NCI-H526 (cell line): ENCODE measurements around the gene ISOC1.

Source experiments
- DNase-seq, 2 experiments: peaks; one replicate each; lab custom pipeline; 2025; lab: John Stamatoyannopoulos, UW

The ISOC1 gene

DNA sequence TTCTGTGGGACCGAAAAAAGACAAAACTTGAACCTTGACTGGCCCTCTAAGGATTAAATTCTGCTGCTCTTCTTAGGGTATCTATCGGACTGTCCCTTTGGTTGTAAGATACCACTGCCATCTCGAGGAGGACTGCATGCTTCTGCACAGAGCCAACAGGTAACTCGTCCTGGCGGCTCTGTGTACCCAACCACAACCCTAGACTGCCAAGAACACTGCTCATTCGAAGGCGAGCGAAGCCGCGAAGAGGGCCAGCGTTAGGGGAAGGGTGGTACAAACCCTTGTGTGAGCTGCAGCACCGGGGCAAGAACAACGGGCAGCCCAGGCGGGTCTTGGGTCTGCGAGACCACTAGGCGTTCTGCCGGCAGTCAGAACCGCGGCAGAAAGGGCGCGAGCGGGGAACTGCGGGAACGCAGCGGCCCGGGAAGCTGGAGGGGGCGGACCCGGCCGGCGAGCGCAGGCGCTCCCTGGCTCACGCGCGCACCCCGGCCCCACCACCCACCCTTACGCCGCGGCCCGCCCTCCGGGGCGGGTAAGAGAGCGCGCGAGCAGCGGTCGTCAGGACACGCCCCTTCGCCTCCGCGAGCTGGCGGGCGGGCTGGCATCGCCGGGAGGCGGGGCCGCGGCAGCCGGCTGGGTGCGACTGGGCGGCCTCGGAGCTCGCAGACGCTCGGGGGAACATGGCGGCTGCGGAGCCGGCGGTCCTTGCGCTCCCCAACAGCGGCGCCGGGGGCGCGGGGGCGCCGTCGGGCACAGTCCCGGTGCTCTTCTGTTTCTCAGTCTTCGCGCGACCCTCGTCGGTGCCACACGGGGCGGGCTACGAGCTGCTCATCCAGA lies at the start of gene ISOC1:
Gene ISOC1, plus strand, starts transcription at position 663 of the 837 bp plus-strand sequence. Its CDS starts 18 bp downstream, at position 681.
- peak; percentile 77 to 92 for DNase-seq

DNA sequence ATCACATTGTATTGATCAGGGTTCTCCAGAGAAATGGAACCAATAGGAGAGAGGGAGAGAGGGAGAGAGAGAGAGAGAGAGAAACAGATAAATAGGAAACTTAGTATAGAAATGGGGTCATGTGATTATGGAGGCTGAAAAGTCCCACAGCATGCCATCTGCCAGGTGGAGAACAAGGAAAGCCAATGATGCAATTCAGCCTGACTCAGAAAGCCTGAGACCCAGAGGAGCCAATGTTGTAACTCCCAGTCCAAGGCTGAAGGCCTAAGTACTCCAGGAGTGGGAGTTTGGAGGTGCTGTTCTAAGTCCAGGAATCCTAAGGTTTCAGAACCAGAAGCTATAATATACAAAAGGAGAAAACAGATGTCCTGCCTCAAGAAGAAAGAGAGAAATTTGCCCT lies 48.4 kb upstream of the ISOC1 start:
- no peak for DNase-seq

GRCh38 chr5:129048509-129048908 lies 46.0 kb upstream of the ISOC1 start:
- DNase-seq = no peak

DNA sequence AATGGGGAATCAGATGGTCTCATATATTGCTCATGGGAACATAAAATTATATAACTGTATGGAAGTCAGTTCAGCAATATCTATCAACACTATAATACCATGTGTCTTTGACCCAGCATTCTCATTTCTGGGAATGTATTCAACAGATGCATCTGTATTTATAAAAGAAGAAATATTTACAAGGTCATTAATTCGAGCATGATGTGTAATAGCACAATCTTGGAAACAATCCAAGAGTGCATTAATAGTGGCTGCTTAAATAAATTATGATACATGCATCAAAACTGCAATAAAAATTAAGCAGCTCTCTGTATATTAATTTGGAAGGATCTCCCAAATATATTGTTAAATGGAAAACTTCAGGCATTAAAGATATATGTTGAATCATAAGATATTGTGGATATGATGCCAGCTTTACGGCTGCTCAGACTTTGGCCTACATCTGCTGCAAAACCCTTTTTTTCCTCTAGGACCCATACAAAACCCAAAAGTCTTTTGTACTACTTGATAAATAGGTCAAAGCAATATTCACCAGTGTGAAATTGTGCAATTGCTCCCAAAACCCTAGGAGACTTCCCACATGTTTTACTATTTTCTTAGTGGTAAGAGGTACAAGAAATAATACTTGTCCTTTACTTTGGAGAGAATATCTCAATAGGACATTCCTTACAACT lies 45.3 kb upstream of the ISOC1 start:
- no peak for DNase-seq

GRCh38 chr5:129051283-129051682 lies 43.3 kb upstream of the ISOC1 start:
- peak; percentile 22 to 29 for DNase-seq

DNA sequence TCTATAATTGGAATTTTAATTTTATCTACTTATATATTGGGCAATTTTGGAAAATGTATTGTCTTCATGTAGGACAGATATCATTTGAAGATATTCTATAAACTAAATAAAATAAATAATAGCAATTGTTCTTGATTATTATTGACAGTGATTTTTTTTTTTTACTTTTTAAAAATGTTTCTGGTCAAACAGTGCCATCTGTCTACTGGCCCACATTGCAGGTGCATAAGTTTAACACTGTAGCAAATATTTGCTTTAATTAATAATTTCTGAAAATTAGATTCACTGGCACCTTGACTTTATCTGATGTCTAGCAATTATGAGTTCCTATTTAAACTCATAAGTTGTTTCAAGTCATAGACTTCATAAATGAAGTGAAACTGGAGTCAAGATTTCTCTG lies 41.1 kb upstream of the ISOC1 start:
- DNase-seq = no peak

DNA sequence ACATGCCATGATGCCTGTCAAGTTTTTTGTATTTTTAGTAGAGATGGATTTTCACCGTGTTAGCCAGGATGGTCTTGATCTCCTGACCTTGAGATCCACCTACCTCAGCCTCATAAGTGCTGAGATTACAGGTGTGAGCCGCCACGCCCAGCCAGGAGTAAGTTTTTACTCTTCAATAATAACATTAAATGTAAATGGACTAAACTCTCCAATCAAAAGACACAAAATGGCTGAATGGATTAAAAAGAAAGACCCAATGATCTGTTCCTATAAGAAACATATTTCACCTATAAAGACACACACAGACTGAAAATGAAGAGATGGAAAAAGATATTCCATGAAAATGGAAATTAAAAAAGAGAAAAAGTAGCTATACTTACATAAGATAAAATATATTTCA lies 37.2 kb upstream of the ISOC1 start:
- DNase-seq = no peak

DNA sequence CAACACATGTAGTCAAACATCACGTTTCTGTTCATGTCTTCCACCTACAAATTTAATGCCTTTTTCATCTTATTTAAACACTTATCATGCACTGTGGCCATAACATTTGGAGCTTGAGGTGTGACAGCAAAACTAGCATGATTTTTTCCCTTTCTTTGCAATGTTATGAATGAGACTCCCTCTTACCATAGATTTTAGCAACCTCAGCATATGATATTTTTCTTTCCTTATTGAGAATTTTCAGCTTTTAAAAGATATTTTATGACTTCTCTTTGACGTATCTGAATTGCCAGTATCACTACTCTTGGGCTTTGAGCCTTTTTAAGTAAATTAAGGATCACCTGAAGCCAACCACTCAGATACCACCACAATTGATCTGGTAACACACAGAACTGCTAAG lies 32.7 kb upstream of the ISOC1 start:
- DNase-seq = no peak

DNA sequence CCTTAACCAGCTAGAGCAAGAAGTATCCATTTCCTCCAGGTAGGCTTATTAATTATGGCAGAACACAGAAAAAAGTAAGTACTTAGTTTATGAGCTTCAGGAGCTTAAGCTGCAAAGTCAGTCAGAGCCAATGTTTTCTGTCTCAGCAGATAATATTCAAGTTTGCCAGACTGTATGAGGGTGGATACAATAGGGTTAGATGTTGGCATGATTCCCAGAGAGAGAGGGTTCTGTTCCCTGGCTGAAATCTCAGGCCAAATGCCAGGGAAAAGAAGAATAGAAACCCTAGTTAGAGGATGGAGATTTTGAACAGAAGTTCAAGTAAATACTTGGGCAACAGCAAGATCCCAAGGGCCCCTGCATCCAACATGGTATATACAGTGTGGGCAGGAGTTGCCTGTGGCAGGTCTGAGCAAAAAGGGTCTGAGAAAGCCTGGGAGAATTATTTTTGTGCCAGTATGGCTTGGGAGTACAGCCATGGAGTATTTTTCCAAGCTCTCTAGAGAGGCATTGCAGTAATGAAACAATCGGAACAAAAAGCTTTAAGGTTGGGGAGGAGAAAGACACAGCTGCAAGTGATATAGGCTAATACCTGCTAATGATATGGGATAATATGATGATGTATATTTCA lies 31.0 kb upstream of the ISOC1 start:
- DNase-seq = no peak

DNA sequence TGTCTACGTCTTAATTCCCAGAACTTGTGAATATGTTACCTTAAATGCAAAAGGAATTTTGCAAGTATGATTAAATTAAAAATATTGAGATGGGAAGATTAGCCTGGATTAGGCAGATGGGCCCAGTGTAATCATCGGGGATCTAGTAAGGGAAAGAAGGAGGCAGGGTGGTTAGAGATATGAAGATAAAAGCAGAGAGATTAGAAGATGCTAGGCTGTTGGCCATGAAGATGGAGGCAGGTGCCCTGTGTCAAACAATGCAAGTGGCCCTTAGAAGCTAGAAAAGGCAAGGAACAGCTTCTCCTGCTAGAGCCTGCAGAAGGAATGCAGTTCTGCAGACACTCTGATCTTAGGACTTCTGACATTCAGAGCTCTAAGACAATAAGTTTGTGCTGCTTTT lies 28.8 kb upstream of the ISOC1 start:
- DNase-seq = no peak

DNA sequence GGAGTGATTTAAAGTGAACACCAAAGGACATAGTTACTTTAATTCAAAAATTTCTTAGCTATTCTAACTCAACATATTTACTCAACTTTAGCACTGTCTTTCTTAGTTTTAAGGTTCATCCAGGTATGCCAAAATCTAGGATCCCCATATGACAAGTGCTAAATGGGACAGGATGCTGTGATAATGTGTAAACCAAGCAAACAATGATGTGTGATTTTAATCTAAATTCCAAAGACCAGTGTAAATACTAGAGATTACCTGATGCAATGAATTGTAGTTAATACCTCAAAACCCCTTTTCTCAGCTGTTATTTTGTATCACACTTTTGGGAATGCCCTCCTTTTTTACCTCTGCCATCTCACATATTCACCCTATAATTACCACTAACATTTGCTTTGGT lies 26.8 kb upstream of the ISOC1 start:
- no peak for DNase-seq

GRCh38 chr5:129069292-129069691 lies 25.3 kb upstream of the ISOC1 start:
- peak; percentile 81 for DNase-seq

- DNase-seq = no peak
These were observed 21.4 kb upstream of the ISOC1 start for GRCh38 chr5:129073111-129073510.

- DNase-seq = no peak
These were observed 19.6 kb upstream of the ISOC1 start for GRCh38 chr5:129074903-129075302.

- no peak for DNase-seq
These were observed 17.0 kb upstream of the ISOC1 start for GRCh38 chr5:129077433-129078075.

- no peak for DNase-seq
These were observed 16.3 kb upstream of the ISOC1 start for GRCh38 chr5:129078247-129078646.

DNA sequence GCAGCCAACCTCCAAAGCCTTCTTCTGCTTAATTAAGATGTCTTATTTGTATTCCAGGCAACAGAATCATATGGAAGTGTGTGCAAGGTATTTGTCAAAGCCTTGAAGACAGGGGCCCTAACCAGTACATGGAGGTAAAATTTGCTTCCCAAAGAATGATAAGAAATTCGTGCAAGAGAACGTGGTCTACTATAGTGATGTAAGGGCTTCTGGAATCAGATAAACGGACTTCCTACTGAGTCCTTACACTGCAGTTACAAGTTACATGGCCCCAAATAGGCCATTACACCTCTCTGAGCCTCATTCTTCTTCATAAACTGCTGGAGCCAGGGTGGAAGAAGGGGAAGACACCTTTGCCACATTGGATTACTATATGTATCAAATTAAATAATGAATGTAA lies 15.9 kb upstream of the ISOC1 start:
- DNase-seq = no peak

DNA sequence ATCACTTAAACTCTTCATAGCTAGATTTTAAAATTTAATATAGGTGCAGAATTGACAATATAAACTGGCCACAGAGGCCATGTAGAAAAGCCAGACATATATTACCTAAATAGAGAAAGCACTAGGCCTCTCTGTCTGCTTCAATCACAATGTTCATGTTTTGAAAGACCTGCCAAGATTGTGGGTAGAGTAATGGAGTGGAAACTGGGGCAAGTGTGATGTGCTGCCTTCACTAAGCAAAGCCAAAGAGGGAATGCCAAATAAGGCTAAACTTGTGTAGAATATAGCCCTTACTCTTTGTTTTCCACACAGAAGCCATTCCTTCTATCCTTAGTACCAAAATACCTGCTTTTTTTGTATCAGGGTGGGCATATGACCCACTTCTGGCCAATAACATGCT lies 15.1 kb upstream of the ISOC1 start:
- no peak for DNase-seq

DNA sequence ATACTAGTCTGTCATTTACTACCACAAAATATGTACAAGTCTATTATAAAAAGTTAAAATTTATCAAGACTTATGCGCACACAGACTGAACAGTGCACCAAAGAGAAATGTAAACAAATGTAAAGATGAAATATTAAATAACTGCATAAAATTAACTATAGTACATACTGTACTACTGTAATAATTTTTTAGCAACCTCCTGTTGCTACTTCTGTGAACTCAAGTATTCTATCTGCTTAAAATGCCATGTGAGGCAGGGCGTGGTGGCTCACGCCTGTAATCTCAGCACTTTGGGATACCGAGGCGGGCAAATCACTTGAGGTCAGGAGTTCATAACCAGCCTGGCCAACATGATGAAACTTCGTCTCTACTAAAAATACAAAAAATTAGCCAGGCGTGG lies 13.8 kb upstream of the ISOC1 start:
- DNase-seq = no peak

DNA sequence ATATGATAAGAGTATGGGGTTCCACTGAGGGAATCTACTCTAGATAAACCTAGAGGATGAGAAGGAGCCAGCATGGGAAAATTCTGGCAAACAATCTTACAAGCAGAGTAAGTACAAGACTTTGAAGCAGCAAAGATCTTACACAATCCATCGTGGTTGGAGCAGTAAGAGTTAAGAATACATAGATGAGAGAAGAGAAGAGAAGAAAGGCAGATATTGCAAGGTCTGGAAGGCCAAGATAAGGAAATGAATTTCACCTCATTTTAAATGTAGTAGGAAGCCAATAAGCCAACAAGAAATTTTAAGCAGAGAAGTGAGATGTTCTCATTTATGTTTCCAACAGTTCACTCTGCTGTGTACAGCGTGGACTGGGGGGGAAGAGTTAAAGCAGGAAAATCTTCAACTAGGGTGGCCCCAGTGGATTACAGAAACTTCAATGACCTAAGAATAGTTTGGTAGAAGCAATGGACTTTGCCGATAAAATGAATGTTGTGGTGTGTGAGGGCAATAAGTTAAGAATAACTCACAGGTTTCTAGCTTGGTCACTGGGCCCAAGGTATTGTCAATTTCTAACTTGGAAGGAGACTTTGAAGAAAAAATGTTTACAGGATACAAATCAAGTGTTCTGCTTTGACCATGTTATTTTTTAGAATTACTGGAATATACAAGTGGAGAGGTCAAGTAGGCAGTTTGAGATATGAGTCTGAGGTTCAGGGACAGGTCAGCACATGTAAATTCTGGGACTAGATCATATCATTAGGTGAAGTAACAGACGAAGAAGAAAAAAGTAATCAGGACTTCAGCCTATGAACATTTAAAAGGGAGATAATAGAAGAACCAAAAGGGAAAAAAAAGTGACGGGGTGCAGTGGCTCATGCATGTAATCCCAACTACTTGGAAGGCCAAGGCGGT lies 12.1 kb upstream of the ISOC1 start:
- DNase-seq = no peak
